ENCODE results near the gene CDS2.
A peak's percentile ranks its signal among the peaks of the same experiment; 100 is the strongest.
"Not testable (repeated sequence)": the region's sequence is repeated elsewhere in the genome, so short reads cannot be mapped to it uniquely, and the experiment has no call there.

CDS2 gene

DNA sequence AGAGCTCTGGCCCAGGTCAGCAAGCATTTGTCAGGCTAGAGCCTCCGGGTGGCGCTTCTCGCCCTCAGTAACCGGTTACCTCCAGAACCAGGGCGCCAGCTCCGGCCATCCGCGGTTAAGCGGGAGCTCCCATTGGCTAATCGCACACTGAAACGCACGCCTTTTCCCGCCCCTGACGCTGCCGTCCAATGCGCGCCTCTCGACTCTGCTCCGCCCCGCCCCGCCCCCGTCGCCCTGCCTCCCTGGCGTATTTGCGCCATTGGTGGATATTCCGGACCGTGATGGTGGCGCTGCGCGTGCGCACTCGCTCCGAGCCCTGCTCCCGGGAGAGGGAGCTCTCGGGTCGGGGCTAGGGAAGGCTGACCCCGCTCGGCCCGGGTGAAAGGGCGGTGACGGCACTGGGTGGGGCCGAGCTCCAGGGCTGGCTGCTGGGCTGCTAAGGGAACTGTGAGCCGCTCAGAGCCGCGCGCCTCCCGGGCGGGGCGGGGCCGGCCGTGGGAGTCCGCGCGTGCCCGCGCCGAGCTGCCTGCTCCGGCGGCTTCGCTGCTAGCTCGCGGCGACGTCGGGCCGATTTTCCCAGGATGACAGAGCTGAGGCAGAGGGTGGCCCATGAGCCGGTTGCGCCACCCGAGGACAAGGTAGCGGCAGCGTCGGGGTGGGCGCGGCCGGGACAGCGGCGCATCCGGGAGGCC lies at the start of gene CDS2:
Gene CDS2, plus strand, starts transcription at position 497 of the 692 bp plus-strand sequence. Its CDS starts 85 bp downstream, at position 582.
- peak; percentile 100 for DNase-seq (ENCODE audit: low spot score)

DNA sequence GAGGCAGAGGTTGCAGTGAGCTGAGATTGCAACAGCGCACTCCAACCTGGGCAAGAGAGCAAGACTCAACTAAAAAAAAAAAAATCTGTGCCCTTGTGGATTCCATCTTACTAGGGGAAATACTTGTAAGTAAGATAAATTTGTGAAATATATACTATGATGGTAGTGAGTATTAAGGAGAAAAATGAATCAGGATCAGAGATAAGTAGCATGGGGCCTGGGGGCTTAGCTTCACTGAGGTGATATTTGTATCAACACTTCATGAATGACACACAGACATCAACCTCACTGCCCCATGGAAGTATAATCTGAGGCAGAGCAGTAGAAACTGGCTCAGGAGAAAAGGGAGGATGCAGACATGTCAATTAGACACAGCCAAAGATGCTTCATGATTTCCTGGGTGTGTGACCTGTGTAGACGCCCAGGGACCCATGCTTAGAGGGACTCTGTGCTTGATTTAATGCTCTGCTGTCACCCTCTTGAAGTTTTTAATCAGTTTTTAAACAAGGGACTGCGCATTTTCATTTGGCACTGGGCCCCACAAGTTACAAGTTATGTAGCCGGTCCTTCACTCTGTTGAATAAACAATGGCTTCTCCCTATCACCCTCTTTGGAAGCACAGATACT lies 48.9 kb upstream of the CDS2 start:
- DNase-seq (ENCODE audit: low spot score): peak; percentile 34

- DNase-seq (ENCODE audit: low spot score): peak; percentile 95
Observed at GRCh38 chr20:5078399-5078958, 48.3 kb upstream of the CDS2 start.

- DNase-seq (ENCODE audit: low spot score): peak; percentile 73
Observed at GRCh38 chr20:5080384-5080877, 46.4 kb upstream of the CDS2 start.

DNA sequence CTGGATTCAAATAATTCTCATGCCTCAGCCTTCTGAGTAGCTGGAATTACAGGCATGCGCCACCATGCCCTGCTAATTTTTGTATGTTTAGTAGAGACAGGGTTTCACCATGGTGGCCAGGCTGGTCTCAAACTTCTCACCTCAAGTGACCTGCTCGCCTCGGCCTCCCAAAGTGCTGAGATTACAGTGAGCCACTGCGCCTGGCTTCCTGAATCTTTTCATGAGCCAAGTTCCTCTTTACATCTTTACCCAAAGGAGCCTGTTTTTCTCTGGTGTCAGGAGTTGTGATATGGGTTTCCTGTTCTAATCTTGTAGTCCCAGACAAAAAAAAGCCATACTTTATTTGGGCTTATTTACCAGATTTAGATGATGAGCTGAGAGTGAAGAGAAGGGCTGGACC lies 41.4 kb upstream of the CDS2 start:
- DNase-seq (ENCODE audit: low spot score): no peak

GRCh38 chr20:5088688-5089087 lies 38.1 kb upstream of the CDS2 start:
- DNase-seq (ENCODE audit: low spot score): no peak

DNA sequence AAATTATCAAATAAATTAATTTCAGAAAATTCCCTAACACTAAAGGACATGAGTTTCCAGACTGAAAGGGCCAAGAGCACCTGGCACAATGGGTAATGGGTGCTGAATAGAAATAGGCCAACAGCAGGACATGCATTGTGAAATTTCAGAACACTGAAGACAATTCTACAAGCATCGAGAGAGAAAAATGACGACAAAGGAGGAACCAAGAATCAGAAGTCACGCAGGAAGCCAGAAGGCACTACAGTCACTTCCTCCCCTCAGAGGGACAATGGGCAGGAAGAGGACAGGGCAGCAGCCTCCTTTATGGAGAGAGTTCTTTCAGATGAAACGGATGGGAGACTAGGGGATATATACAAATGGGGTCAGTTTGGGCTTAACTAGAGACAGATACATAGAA lies 36.6 kb upstream of the CDS2 start:
- peak; percentile 41 for DNase-seq (ENCODE audit: low spot score)

DNA sequence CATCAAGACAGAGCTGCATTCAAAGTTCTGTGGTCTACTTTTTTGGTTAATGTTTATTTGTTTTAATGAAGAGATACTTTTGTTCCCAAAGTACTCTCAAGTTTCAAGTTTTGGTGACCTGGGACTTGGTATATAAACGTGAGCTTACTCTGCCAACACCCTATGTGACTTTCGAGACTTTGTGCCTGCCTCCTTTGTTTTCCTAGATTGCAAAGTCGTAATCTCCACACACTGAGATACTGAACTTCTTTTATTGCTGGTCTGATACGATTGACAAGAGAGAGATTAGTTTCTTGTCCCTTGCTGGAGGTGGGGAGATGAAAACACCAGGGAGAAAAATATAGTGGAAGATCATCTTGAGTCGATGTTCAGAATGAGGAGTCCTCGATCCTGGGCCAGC lies 34.9 kb upstream of the CDS2 start:
- no peak for DNase-seq (ENCODE audit: low spot score)

DNA sequence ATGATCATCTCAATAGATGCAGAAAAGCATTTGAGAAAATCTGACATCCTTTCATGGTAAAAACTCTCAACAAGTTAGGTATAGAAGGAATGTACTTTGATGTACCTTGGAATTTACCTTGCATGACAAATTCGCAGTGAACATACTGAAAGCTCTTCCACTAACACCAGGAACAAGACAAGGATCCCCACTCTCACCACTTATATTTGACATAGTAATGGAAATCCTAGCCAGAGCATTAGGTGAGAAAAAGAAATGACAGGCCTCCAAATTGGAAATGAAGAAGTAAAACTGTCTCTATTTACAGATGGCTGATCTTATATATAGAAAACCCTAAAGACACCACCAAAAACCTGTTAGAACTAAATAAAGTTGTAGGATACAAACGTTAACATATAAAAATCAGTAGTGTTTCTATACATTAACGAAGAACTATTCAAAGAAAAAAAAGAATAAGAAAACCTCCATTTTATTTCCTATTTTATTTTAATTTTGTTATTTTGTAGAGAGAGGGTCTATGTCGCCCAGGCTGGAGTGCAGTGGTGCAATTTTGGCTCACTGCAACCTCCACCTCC lies 34.0 kb upstream of the CDS2 start:
- no peak for DNase-seq (ENCODE audit: low spot score)

GRCh38 chr20:5095454-5095853 lies 31.4 kb upstream of the CDS2 start:
- DNase-seq (ENCODE audit: low spot score): no peak

DNA sequence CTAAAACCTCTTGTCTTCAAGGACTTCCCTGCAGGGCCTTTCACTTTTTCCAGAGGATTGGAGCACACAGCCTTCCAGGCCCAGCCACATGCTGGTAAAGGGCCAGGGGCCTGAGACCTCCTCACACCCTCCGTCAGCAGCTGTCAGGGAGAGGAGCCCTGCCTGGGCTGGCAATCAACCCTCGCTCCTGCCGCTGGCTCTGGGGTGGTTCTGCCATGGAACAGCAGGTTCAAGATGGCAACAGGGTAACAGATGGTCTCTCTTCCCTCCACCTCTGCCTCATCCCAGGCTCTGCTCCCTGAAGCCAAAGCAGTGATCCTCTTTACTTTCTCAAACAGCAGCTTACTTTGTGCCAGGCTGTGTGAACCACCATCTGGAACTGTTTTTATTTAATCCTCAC lies 30.9 kb upstream of the CDS2 start:
- DNase-seq (ENCODE audit: low spot score): no peak

GRCh38 chr20:5096463-5096862 lies 30.3 kb upstream of the CDS2 start:
- DNase-seq (ENCODE audit: low spot score): no peak

DNA sequence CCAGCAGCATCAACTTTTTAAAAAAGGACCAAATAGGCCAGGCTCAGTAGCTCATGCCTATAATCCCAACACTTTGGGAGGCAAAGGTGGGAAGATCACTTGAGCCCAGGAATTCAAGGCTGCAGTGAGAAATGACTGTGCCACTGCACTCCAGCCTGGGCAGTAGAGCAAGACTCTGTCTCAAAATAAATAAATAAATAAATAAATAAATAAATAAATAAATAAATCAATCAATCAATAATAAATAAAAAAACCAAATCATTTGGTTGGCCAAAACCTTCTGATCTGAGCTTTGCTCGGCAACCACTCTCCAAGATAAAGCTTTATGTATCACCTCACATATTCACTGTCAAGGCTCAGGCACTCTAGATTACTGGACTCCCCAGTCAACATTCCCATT lies 27.8 kb upstream of the CDS2 start:
- not testable (repeated sequence) for DNase-seq (ENCODE audit: low spot score)

DNA sequence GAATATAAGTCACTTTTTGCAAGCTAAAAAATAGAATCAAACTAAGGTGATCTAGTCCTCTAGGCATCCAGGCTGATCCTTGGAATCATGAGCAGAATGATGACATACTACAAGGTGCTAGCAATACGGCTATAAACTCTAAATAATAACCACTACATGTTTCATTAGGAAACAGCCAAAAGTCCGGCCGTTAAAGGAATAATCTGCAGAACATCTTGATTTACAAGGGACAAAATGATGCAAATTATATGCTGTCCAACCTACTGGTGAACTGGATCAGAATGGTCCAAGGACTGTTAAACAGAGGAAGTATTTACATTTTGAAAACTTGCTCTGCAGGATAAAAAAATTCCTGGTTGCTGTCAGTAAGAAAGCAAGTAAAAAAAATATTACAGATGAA lies 26.9 kb upstream of the CDS2 start:
- not testable (repeated sequence) for DNase-seq (ENCODE audit: low spot score)

DNA sequence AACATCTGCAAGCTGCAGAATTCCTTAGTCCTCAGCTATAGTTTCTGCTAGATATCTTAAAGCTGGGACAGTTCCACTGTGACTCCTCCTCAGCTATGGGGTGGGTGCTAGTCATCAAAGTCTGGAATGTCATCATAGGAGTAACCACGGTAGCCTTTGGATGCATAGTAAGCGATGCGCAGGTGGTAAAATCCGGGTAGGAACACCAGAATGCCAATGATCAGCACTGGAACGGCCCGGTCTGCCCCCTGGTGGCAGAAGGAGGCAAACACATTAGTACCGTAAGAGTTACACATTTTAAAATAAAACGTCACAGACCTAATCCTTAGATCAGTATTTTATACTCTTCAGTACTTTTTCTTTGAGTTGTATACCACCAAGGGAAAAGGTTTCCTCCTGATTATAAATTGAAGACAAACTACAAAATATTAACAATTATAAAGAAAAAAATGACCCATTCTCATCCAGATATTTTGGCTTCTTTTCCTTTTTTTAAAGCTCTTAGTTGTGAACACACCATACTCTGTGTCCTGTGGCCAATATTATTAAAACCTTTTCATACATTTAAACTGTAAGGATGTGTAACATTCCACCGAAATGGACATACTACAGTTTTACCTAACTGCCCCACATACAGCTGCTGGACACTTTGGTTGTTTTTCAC lies 26.0 kb upstream of the CDS2 start:
- peak; percentile 70 for DNase-seq (ENCODE audit: low spot score)

GRCh38 chr20:5104479-5104878 lies 22.3 kb upstream of the CDS2 start:
- no peak for DNase-seq (ENCODE audit: low spot score)

DNA sequence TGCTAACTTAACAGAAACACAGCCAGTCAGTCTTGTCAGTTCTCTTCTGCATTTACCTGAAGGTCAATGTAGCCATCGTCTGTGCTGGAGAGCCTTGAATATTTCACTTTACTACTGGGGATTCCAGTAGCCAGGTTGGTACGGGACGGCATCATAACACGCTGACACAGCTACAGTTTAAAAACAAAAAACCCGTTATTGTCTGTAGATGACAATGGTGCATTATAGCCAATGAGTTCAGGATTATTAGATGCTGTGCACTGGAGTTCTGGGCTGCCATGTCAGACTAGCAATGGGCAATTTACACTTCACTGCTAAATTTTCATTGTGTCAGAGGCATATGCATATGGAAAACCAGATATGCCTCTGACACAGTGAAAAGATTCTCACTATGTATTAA lies 17.5 kb upstream of the CDS2 start:
- DNase-seq (ENCODE audit: low spot score): no peak

- DNase-seq (ENCODE audit: low spot score): no peak
Observed at GRCh38 chr20:5113615-5113986, 13.2 kb upstream of the CDS2 start.

- no peak for DNase-seq (ENCODE audit: low spot score)
Observed at GRCh38 chr20:5114403-5114802, 12.4 kb upstream of the CDS2 start.

- no peak for DNase-seq (ENCODE audit: low spot score)
Observed at GRCh38 chr20:5116875-5117274, 9.9 kb upstream of the CDS2 start.

DNA sequence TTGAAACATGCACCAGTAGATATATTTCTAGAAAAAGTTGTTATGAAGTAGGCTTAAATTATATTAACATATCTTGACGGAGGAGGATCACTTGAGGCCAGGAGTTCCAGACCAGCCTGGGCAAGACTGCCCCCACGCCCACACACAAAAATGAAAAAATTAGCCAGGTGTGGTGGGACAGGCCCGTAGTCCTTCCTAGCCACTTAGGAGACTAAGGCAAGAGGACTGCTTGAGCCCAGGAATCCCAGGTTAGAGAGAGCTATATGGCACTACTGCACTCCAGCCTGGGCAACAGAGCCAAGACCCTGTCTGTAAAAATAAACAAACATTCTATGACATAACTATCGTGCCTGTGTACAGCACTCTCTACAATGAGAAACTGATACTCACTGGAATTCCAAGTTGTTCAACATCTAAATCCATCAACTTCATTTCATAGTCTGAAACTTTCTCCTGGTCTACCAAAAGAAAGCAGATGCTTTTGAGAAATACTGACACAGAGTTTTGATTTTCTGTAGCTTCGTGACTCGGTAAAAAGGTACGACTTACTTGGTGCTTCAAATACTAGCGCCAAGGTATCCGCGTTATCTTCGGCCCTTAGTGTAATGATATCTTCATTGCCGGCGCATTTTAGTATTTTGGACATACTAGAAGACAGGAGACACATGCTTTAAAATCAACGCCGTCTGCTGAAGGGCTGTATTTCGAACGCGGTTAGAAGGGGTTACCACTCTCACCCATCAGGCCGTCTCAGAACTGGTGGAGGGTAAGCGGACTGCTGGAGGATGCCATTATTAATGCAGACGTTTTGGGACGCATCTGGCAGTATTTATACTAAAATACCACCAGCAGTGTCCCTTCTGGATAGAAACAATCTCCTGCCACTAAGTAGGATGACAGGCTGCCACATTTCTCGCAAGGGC lies 8.3 kb upstream of the CDS2 start:
- DNase-seq (ENCODE audit: low spot score): peak; percentile 23

GRCh38 chr20:5119143-5119434 lies 7.7 kb upstream of the CDS2 start:
- DNase-seq (ENCODE audit: low spot score): no peak

Measured in activated CD4-positive, alpha-beta T cell treated with anti-CD3 and anti-CD28 coated beads, Interleukin-2, Interleukin-4, amounts not matched to agents 100 ng/mL and 50 ng/mL, durations not matched to agents 16 hours and 8 hours (primary cell).